ENCODE measurements around the gene SMIM15. TPM values are rescaled to one million over a fixed set of nuclear protein-coding genes. Genes with fewer than 3 reads are reported as not detected.
A peak's percentile ranks its signal among the peaks of the same experiment; 100 is the strongest.

Gene SMIM15, protein sequence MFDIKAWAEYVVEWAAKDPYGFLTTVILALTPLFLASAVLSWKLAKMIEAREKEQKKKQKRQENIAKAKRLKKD
- total RNA-seq (50.4 and 55.0 TPM in 2 replicates), polyA plus RNA-seq (50.4 and 65.8 TPM in 2 replicates)

DNA sequence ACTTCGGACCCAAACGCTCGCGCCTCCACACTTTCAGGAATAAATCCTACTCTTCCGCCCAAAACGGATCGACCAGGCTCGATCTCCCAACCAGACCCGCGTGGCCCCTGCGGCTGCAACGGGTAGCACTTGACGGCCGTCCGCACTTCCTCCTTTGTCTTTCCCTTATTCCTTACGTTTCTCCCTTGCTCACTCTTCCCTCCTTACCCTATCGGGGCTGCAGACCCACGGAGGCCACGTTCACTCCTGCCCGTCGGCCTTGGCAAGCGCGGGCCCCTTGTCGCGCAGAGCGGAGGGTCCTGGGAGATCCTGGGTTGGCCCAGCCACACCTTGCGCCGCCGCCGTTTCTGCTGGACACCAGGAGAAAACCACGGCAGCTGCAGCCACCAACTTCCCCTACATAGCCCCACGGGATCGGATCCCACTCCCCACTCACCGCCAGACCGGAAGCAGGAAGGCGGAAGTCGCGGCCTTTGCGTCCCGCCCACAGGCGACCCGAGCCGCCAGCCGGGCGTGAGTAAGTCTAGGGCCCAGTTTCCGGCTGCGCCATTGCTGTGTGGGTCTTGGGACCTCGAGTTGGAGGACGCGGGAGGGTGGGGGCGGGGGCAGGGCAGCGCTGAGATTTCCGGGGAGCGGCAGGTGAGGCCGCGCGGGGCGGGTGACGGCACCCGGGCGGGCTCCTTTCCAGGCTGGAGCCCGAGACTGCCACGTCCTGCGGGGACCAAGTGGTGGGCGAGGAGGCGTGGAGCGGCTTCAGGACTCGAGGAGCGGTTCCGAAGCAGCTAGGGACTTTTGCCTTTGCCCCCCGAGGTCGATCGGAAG lies at the start of gene SMIM15:
Gene SMIM15 (minus strand): TSS at position 459 of the 822 bp plus-strand sequence. CDS start 2,297 bp downstream, outside the sequence.
- H2AFZ ChIP-seq, result peak within 1 kb of the TSS; percentile 83
- peak; percentile 95 for DNase-seq (ENCODE audit: low spot score)
- H3K9me2 ChIP-seq (replicated peaks; ENCODE audit: insufficient read depth), result no peaks in the 10 kb centered on the region
- peaks cover 3% of the 10 kb centered on the region for H4K20me1 ChIP-seq (ENCODE audit: insufficient read depth, poor library complexity, severe bottlenecking)
- H3K27ac ChIP-seq, result peak within 1 kb of the TSS; percentile 99
- H3K79me2 ChIP-seq, result peaks cover 61% of the 10 kb centered on the region
- H3K27me3 ChIP-seq, result no peaks in the 10 kb centered on the region
- peak within 1 kb of the TSS; percentile 85 for H3K4me2 ChIP-seq
- TF ChIP-seq, protein P1, sequence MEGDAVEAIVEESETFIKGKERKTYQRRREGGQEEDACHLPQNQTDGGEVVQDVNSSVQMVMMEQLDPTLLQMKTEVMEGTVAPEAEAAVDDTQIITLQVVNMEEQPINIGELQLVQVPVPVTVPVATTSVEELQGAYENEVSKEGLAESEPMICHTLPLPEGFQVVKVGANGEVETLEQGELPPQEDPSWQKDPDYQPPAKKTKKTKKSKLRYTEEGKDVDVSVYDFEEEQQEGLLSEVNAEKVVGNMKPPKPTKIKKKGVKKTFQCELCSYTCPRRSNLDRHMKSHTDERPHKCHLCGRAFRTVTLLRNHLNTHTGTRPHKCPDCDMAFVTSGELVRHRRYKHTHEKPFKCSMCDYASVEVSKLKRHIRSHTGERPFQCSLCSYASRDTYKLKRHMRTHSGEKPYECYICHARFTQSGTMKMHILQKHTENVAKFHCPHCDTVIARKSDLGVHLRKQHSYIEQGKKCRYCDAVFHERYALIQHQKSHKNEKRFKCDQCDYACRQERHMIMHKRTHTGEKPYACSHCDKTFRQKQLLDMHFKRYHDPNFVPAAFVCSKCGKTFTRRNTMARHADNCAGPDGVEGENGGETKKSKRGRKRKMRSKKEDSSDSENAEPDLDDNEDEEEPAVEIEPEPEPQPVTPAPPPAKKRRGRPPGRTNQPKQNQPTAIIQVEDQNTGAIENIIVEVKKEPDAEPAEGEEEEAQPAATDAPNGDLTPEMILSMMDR (IDR thresholded peaks at IDR 0.05; ENCODE audit: poor library complexity), result no peak
- TF ChIP-seq EZH2 (IDR thresholded peaks at IDR 0.05; ENCODE audit: borderline replicate concordance) (no peak), EZH2phosphoT487 (IDR thresholded peaks at IDR 0.05; ENCODE audit: low read depth, severe bottlenecking, unreplicated experiment) (no peak)
- no peaks in the 10 kb centered on the region for H3K36me3 ChIP-seq (replicated peaks; ENCODE audit: insufficient read depth, low read depth)
- peak within 1 kb of the TSS; percentile 74 for H3K4me3 ChIP-seq
- H3K9me3 ChIP-seq (ENCODE audit: low read depth), result no peaks in the 10 kb centered on the region
- peaks cover 13% of the 10 kb centered on the region for H3K4me1 ChIP-seq (ENCODE audit: insufficient read depth)
- WGBS (ENCODE audit: low lambda C conversion rate, missing lambda C conversion rate), result 1% methylated on average over 52 of the region's 73 CpGs

DNA sequence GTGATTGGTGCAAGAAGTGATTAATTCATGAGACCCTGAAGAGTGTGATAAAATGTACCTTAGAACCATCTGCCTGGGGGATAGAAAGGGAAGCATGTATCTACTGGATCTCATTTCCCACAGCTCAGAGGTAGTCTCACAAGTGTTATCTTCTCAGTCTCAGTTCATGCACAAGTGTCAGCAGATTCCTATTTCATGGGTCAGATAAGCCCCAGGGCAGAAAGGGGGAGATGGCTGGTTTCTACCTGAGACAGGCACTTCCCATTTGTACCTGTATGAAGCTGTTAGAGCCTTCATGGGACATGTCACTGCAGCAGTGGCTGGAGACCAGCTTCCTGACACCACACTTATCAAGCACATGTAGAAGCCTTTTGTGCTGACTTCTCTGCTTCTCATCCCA lies 45.6 kb upstream of the SMIM15 start:
- H3K9me2 ChIP-seq (replicated peaks; ENCODE audit: insufficient read depth), result no peaks in the 10 kb centered on the region
- TF ChIP-seq, protein P1 (IDR thresholded peaks at IDR 0.05; ENCODE audit: poor library complexity), result no peak
- TF ChIP-seq EZH2phosphoT487 (IDR thresholded peaks at IDR 0.05; ENCODE audit: low read depth, severe bottlenecking, unreplicated experiment) (no peak), EZH2 (IDR thresholded peaks at IDR 0.05; ENCODE audit: borderline replicate concordance) (no peak)

DNA sequence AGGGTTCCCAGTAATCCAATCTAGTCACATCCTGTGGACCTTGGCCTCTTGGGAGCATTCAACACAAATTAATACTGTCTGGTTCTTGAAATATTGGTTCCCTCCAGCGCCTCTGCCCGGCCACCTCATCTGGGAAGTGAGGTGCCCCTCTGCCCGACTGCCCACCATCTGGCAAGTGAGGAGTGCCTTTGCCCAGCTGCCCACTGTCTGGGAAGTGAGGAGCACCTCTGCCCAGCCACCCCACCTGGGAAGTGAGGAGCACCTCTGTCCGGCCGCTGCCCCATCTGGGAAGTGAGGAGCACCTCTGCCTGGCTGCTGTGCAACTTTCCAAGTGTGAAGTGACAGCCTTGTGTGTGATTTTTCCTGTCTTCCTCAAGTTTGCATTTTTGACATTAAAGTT lies 42.7 kb upstream of the SMIM15 start:
- no peaks in the 10 kb centered on the region for H3K79me2 ChIP-seq

More for the DNA sequence above, 45.6 kb upstream of the SMIM15 start:
- Histone ChIP-seq H3K79me2 (no peaks in the 10 kb centered on the region), H3K9me3 (ENCODE audit: low read depth) (no peaks in the 10 kb centered on the region), H3K27ac (no peak overlapping the region), H3K27me3 (no peaks in the 10 kb centered on the region), H4K20me1 (ENCODE audit: insufficient read depth, poor library complexity, severe bottlenecking) (no peaks in the 10 kb centered on the region), H3K4me3 (no peak overlapping the region), H3K36me3 (replicated peaks; ENCODE audit: insufficient read depth, low read depth) (no peaks in the 10 kb centered on the region), H2AFZ (no peak overlapping the region), H3K4me2 (no peak overlapping the region), H3K4me1 (ENCODE audit: insufficient read depth) (no peaks in the 10 kb centered on the region)
- DNase-seq (ENCODE audit: low spot score), result no peak

More for the DNA sequence above, 42.7 kb upstream of the SMIM15 start:
- Histone ChIP-seq H3K4me2 (no peak overlapping the region), H3K4me1 (ENCODE audit: insufficient read depth) (no peaks in the 10 kb centered on the region), H3K36me3 (replicated peaks; ENCODE audit: insufficient read depth, low read depth) (no peaks in the 10 kb centered on the region), H3K9me3 (ENCODE audit: low read depth) (no peaks in the 10 kb centered on the region), H4K20me1 (ENCODE audit: insufficient read depth, poor library complexity, severe bottlenecking) (no peaks in the 10 kb centered on the region), H3K27me3 (no peaks in the 10 kb centered on the region), H2AFZ (no peak overlapping the region), H3K27ac (no peak overlapping the region), H3K9me2 (replicated peaks; ENCODE audit: insufficient read depth) (no peaks in the 10 kb centered on the region), H3K4me3 (no peak overlapping the region)
- TF ChIP-seq, protein P1 (IDR thresholded peaks at IDR 0.05; ENCODE audit: poor library complexity), result no peak
- TF ChIP-seq EZH2phosphoT487 (IDR thresholded peaks at IDR 0.05; ENCODE audit: low read depth, severe bottlenecking, unreplicated experiment), result no peak
- no peak for DNase-seq (ENCODE audit: low spot score)
- WGBS (ENCODE audit: low lambda C conversion rate, missing lambda C conversion rate), result 95% methylated on average over 5 of the region's 5 CpGs

Data from hepatocyte (in vitro differentiated cells).